Tibial nerve (tissue), 4 donors: ENCODE measurements around the gene SFMBT1. TPM values are rescaled to one million over a fixed set of nuclear protein-coding genes. Genes with fewer than 3 reads are reported as not detected.

Experiments
- DNase-seq, 2 donors: peaks; one replicate each; pipeline ENCODE4 v3.0.0-alpha.2; 2019; ENCODE audit warnings: low spot score in 2 of 2
- H3K27ac ChIP-seq, 4 donors: fragments of 200-600 bp; sonication (generic) in 3 of 4; one replicate each; pipeline ENCODE4 v1.5.1; 2017 to 2019; ENCODE audit warnings: mild to moderate bottlenecking in 1 of 4
- H3K27me3 ChIP-seq, 2 donors: fragments of 200-600 bp; sonication (generic) in 1 of 2; one replicate each; pipeline versions ENCODE4 v1.5.1 to v1.6.0; 2017 to 2019
- H3K36me3 ChIP-seq, 3 donors: fragments of 200-600 bp; sonication (generic); one replicate each; pipeline ENCODE4 v1.5.1; 2018 to 2019
- H3K4me1 ChIP-seq, 4 donors: fragments of 200-600 bp; sonication (generic) in 3 of 4; one replicate each; pipeline ENCODE4 v1.5.1; 2017 to 2019
- H3K4me3 ChIP-seq, 4 donors: fragments of 200-600 bp; sonication (generic) in 3 of 4; one replicate each; pipeline ENCODE4 v1.5.1; 2017 to 2019; ENCODE audit warnings: mild to moderate bottlenecking in 1 of 4, moderate library complexity in 1 of 4
- H3K9me3 ChIP-seq, 4 donors: fragments of 200-600 bp; sonication (generic) in 3 of 4; one replicate each; pipeline ENCODE4 v1.5.1; 2017 to 2019
- EP300 ChIP-seq, 2 donors: sonication (generic); formaldehyde crosslinking; IDR thresholded peaks; one replicate each; pipeline ENCODE4 v1.6.1; 2017; ENCODE audit warnings: antibody characterized with exemption in 2 of 2, mild to moderate bottlenecking in 1 of 2
- POLR2A ChIP-seq, 2 donors: fragments of 450-650 bp; IDR thresholded peaks; one replicate each; pipeline ENCODE4 v1.6.1; 2017; ENCODE audit warnings: antibody characterized with exemption in 2 of 2, mild to moderate bottlenecking in 2 of 2, moderate library complexity in 2 of 2
- WGBS, 2 donors: methylation state at CpG; one replicate each; pipeline ENCODE4 v1.1.5; 2018; 5-methylcytosine and 5-hydroxymethylcytosine counted together
- total RNA-seq, 4 donors: library from RNA; depleted of rRNA; stranded (reverse); fragments of >200 nt; gene quantifications; one replicate each; pipeline ENCODE4 v1.1.0, GENCODE V29; 2016
- TF ChIP-seq, protein P1 (sequence below), 5 experiments: fragments of 200-600 bp in 3 of 5; fragments of 450-650 bp in 2 of 5; sonication (generic) in 3 of 5; IDR thresholded peaks; one replicate each; pipeline ENCODE4 v1.5.1; 2016 to 2019; ENCODE audit warnings: antibody characterized with exemption in 5 of 5, mild to moderate bottlenecking in 3 of 5, moderate library complexity in 2 of 5

SFMBT1 gene
- total RNA-seq, 4 donors from 2014 or later = 15.5 to 31.2 (median 18.2) TPM

- no peak for TF ChIP-seq POLR2A (IDR thresholded peaks at IDR 0.05)
- TF ChIP-seq, protein P1, sequence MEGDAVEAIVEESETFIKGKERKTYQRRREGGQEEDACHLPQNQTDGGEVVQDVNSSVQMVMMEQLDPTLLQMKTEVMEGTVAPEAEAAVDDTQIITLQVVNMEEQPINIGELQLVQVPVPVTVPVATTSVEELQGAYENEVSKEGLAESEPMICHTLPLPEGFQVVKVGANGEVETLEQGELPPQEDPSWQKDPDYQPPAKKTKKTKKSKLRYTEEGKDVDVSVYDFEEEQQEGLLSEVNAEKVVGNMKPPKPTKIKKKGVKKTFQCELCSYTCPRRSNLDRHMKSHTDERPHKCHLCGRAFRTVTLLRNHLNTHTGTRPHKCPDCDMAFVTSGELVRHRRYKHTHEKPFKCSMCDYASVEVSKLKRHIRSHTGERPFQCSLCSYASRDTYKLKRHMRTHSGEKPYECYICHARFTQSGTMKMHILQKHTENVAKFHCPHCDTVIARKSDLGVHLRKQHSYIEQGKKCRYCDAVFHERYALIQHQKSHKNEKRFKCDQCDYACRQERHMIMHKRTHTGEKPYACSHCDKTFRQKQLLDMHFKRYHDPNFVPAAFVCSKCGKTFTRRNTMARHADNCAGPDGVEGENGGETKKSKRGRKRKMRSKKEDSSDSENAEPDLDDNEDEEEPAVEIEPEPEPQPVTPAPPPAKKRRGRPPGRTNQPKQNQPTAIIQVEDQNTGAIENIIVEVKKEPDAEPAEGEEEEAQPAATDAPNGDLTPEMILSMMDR (IDR thresholded peaks at IDR 0.05) = no peak
- no peak for TF ChIP-seq EP300 (IDR thresholded peaks at IDR 0.05)
- Histone ChIP-seq H3K27ac (no peak overlapping the region), H3K4me1 (peaks cover 0 to 3% (median 0%) of the 10 kb centered on the region in 4 donors), H3K27me3 (no peaks in the 10 kb centered on the region), H3K9me3 (no peaks in the 10 kb centered on the region), H3K4me3 (no peak overlapping the region), H3K36me3 (no peaks in the 10 kb centered on the region)
- no peak for DNase-seq
- WGBS, 2 donors = 71 to 74% methylated on average over 8 of the region's 8 CpGs
Observed at GRCh38 chr3:52873433-52874159, 172.3 kb downstream of the SFMBT1 start.

GRCh38 chr3:52872245-52872644 is 173.6 kb downstream of the SFMBT1 start:
- H3K4me1 ChIP-seq = peaks cover 0 to 3% (median 0%) of the 10 kb centered on the region in 4 donors
- H3K27ac ChIP-seq = no peak overlapping the region
- no peaks in the 10 kb centered on the region for H3K27me3 ChIP-seq
- no peak for TF ChIP-seq POLR2A (IDR thresholded peaks at IDR 0.05)
- TF ChIP-seq EP300 (IDR thresholded peaks at IDR 0.05) = no peak
- TF ChIP-seq, protein P1 (IDR thresholded peaks at IDR 0.05) = no peak
- H3K4me3 ChIP-seq = no peak overlapping the region
- 89 to 92% methylated on average over 3 of the region's 3 CpGs for WGBS, 2 donors
- DNase-seq = no peak
- no peaks in the 10 kb centered on the region for H3K36me3 ChIP-seq
- H3K9me3 ChIP-seq = no peaks in the 10 kb centered on the region

DNA sequence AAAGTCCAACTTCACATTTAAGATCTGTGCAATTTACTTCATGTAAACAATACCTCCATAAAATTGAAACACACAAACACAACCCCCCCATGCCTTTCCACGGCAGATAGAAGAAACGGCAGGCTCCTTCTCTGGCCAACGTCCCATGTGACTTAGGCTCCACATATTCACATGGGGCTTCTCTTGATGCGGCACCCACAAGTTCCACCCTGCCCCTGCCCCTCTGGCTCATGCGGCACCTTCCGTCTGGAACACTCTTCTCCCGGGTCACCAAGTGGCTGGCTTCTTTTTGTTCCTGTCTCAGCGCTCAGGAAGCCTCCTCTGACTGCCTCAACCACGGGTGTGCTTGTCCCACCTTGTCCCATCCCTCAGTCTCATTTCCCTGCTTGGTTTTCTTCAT is 174.1 kb downstream of the SFMBT1 start:
- Histone ChIP-seq H3K27ac (no peak overlapping the region), H3K27me3 (no peaks in the 10 kb centered on the region), H3K4me1 (peaks cover 0 to 3% (median 0%) of the 10 kb centered on the region in 4 donors), H3K4me3 (no peak overlapping the region), H3K9me3 (no peaks in the 10 kb centered on the region), H3K36me3 (no peaks in the 10 kb centered on the region)
- 74 to 75% methylated on average over 9 of the region's 9 CpGs for WGBS, 2 donors
- no peak for DNase-seq
- TF ChIP-seq POLR2A (IDR thresholded peaks at IDR 0.05) = no peak
- no peak for TF ChIP-seq EP300 (IDR thresholded peaks at IDR 0.05)
- TF ChIP-seq, protein P1 (IDR thresholded peaks at IDR 0.05) = no peak

DNA sequence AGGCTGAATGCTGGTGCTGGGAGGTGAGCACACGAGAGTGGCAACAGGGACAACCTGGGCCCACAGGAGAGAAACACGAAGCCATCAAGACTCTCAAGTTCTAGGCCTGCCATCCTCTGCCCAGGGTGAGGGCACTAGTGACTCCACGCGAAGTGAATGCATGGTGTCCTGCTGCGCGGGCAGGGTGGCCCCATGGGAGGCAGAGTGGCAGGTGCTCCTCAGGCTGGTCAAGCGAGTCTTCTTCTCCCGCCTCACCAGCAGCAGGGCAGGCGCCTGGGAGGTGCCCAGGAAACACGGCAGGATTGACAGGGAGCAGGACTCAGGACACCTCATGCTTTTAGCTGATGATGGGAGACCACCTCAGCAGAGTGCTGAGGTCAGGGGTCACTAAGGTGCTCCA is 175.4 kb downstream of the SFMBT1 start:
- H3K27me3 ChIP-seq = no peaks in the 10 kb centered on the region
- no peak for DNase-seq
- no peak overlapping the region for H3K27ac ChIP-seq
- WGBS, 2 donors = 94 to 100% methylated on average over 1 to 10 of the region's 10 CpGs
- H3K36me3 ChIP-seq = no peaks in the 10 kb centered on the region
- TF ChIP-seq, protein P1 (IDR thresholded peaks at IDR 0.05) = no peak
- no peak for TF ChIP-seq EP300 (IDR thresholded peaks at IDR 0.05)
- TF ChIP-seq POLR2A (IDR thresholded peaks at IDR 0.05) = no peak
- H3K4me3 ChIP-seq = no peak overlapping the region
- H3K9me3 ChIP-seq = no peaks in the 10 kb centered on the region
- H3K4me1 ChIP-seq = peaks cover 0 to 3% (median 0%) of the 10 kb centered on the region in 4 donors

GRCh38 chr3:52866427-52866826 is 179.4 kb downstream of the SFMBT1 start:
- Histone ChIP-seq H3K4me3 (no peak overlapping the region), H3K9me3 (peaks cover 0 to 10% (median 0%) of the 10 kb centered on the region in 4 donors), H3K36me3 (peaks cover 0 to 22% (median 0%) of the 10 kb centered on the region in 3 donors), H3K27me3 (no peaks in the 10 kb centered on the region), H3K27ac (no peak overlapping the region), H3K4me1 (peaks cover 0 to 1% (median 0%) of the 10 kb centered on the region in 4 donors)
- TF ChIP-seq, protein P1 (IDR thresholded peaks at IDR 0.05) = no peak
- TF ChIP-seq POLR2A (IDR thresholded peaks at IDR 0.05) (no peak), EP300 (IDR thresholded peaks at IDR 0.05) (no peak)
- WGBS, 2 donors = 92 to 95% methylated on average over 12 of the region's 12 CpGs
- DNase-seq = no peak
